A549 treated with RU486 at 1 μM for 4 hours (cell line): ENCODE results near the gene QSOX2. TPM values are rescaled to one million over a fixed set of nuclear protein-coding genes. Genes with fewer than 3 reads are reported as not detected.

ENCODE experiments used
- total RNA-seq: library from RNA; stranded (reverse); fragments of 200-300 nt; extraction: Qiagen RNA extraction; gene quantifications from 5 replicates; pipeline ENCODE4 v1.2.3, GENCODE V29; 2022; ENCODE audit warnings: low read depth

The QSOX2 gene
- 24.9 to 31.0 TPM (median 28.7 TPM) in 5 replicates for total RNA-seq

DNA sequence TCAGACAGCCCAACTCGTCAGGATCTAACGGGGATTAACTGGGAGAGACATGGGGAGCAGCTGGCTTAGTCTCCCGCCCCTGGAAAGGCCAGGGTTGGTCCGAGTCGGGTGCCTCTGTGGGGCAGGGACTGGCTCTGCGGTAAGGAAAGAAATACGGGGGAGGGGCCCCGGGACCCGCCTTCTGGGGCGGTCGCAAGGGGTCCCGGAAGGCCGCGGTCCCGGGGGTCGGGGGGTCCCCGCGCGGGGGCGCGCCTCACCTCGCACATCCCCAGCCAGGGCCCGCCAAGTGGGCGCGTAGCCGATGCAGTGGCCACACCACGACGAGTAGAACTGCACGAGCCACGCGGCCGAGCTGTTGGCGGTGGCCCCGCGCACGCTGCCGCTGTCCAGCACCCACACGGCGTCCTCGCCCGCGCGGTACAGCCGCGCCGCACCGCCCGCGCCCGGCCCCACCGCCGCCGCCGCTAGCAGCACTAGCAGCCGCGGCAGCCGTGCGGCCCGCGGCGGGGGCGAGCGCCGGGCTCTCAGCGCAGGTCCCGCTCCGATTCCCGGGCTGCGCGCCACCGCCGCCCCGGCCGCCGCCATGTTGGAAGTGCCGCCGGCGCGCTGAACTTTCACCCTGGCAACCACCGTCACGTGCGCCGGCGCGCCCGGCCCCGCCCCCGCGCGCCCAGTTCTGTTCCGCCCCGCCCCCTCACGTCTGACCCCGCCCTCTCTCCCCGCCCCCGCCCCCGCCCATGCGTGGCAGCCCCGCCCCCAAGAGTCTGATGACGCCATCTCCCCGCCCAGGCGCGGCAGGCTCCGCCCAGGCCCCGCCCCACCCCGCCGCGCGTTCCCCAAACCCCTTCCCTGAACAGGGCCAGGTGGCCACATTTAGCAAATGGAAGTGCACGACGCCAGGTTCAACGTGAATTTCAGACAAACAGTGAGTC is at the start of gene QSOX2:
Gene QSOX2, minus strand, starts transcription at position 594 of the 932 bp plus-strand sequence. Its CDS starts 9 bp downstream, at position 585.

GRCh38 chr9:136204838-136205706 is 40.5 kb downstream of the QSOX2 start, which contains the start of gene LHX3:
LHX3 (minus strand) TSS chr9:136205128; CDS start chr9:136205012, 116 bp downstream.

Other genes with a start within 250 kb of the QSOX2 start
- gene NACC2, start 150.5 kb downstream of the QSOX2 start, total RNA-seq = 21.4 to 31.4 TPM (median 30.0 TPM) in 5 replicates
- gene TMEM250, start 126.9 kb downstream of the QSOX2 start, total RNA-seq = 32.6 to 51.5 TPM (median 44.6 TPM) in 5 replicates
- gene LHX3, start 40.7 kb downstream of the QSOX2 start, total RNA-seq = 0.07 to 0.14 TPM (median 0.11 TPM) in 4 of 5 replicates, not detected in the other
- gene CCDC187, start 58.3 kb upstream of the QSOX2 start, total RNA-seq = 0.01 to 0.03 TPM (median 0.01 TPM) in 3 of 5 replicates, not detected in the others
- gene GPSM1, start 81.7 kb upstream of the QSOX2 start, total RNA-seq = 8.4 to 13.6 TPM (median 10.7 TPM) in 5 replicates
- gene DNLZ, start 117.9 kb upstream of the QSOX2 start, total RNA-seq = 23.0 to 44.2 TPM (median 39.4 TPM) in 5 replicates
- 0.42 to 1.9 TPM (median 0.95 TPM) in 5 replicates for gene CARD9, start 127.9 kb upstream of the QSOX2 start, total RNA-seq
- 11.4 to 14.3 TPM (median 13.5 TPM) in 5 replicates for gene SNAPC4, start 154.4 kb upstream of the QSOX2 start, total RNA-seq
- gene ENTR1, start 164.8 kb upstream of the QSOX2 start, total RNA-seq = 65.7 to 78.4 TPM (median 75.3 TPM) in 5 replicates
- gene PMPCA, start 164.8 kb upstream of the QSOX2 start, total RNA-seq = 70.4 to 109 TPM (median 79.7 TPM) in 5 replicates
- gene INPP5E, start 194.0 kb upstream of the QSOX2 start, total RNA-seq = 11.7 to 21.4 TPM (median 19.0 TPM) in 5 replicates
- gene SEC16A, start 237.2 kb upstream of the QSOX2 start, total RNA-seq = 49.9 to 62.1 TPM (median 59.2 TPM) in 5 replicates